Measurements from ENCODE around the gene MINDY1.
A peak's percentile ranks its signal among the peaks of the same experiment; 100 is the strongest.

MINDY1 gene

DNA sequence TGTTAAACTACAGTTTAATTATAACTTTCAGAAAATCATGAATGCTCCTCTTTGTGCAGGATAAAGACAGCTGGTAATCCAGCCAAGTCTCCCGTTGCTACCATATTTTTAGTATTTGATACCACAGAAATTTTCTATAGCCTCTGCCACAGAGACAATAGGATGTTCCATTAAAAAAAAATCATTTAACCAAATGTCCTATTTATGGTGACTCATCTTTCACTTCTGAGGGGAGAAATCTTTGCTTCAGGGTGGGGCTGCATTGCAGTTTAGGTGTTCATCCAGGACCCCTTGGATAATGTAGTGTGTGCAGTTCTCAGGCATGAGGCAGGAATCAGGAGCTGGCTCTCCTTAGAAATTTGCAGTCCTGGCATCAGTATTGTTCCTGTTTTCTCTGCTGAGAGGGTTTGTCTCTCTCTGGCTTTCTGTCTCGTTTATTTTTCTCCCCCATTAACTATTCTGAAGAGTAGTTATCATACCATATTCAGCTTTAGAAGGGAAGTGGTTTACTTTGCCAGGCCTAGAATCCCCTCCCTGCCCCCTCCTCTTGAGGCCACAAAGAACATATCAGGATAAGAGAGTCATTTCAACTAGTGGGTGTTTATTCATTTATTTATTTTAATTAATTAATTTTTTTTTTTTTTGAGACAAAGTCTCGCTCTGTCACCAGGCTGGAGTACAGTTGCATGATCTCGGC lies 4.6 kb upstream of the MINDY1 start:
- DNase-seq (ENCODE audit: low read depth), result no peak

DNA sequence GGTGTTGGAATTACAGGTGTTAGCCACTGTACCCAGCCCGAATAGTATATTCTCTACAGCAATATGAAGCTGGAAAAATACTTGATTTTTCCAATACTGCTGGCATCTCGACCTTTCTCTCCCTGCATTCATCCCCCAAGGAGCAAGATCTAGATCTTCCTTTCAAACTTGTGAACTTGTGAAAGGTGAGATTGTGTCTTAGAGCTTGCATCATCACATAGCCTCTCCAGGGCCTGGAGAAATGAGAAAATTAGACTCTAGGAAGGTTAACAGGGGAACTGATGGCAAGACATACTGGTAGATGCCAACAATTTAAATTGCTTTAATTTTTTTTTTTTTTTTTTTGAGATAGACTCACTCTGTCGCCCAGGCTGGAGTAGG lies 3.6 kb upstream of the MINDY1 start:
- no peak for DNase-seq (ENCODE audit: low read depth)

DNA sequence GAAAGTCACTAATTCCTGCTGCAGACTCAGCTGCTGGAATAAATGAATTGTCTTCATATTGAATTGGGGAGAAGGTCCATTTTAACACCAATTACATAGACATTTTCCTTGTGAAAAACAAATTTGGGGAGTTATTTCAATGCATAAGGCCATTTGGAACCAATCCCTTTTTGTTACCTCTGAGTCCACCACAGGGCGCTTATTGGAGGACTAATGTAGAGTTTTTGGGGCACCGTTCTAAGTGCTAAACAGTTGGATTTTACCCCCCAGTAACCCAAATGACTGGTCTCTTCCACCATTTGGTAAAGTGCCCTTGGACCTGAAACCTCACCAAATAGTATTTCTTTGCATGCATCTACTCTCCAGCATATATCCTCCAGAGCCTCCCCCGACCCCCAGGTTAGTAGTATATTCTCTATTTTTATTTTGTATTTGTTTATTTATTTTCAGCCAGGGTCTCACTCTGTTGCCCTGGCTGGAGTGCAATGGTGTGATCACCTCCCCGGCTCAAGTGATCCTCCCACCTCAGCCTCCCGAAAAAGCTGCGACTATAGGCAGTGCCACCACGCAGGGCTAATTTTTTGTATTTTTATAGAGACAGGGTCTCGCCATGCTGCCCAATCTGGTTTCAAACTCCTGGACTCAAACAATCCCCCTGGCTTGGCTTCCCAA lies 3.1 kb upstream of the MINDY1 start:
- DNase-seq (ENCODE audit: low read depth), result no peak

DNA sequence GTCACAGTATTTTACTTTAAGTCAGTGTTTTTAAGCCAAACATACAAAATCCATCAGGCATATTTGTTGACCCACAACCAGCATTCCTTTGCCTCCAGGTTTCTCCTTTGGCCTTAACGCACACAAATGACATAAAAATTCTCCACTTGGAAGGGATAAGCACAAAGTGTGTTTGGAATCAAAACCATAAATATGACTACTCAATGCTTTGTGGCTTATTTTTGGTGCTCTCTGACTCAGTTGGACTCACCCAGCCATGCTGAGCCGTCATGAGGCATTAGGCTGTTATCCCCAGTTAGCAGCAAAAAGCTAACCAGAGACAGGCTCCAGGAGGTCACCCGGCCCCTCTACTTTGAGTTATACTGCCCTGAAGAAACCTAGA lies 2.5 kb upstream of the MINDY1 start:
- DNase-seq (ENCODE audit: low read depth), result no peak

DNA sequence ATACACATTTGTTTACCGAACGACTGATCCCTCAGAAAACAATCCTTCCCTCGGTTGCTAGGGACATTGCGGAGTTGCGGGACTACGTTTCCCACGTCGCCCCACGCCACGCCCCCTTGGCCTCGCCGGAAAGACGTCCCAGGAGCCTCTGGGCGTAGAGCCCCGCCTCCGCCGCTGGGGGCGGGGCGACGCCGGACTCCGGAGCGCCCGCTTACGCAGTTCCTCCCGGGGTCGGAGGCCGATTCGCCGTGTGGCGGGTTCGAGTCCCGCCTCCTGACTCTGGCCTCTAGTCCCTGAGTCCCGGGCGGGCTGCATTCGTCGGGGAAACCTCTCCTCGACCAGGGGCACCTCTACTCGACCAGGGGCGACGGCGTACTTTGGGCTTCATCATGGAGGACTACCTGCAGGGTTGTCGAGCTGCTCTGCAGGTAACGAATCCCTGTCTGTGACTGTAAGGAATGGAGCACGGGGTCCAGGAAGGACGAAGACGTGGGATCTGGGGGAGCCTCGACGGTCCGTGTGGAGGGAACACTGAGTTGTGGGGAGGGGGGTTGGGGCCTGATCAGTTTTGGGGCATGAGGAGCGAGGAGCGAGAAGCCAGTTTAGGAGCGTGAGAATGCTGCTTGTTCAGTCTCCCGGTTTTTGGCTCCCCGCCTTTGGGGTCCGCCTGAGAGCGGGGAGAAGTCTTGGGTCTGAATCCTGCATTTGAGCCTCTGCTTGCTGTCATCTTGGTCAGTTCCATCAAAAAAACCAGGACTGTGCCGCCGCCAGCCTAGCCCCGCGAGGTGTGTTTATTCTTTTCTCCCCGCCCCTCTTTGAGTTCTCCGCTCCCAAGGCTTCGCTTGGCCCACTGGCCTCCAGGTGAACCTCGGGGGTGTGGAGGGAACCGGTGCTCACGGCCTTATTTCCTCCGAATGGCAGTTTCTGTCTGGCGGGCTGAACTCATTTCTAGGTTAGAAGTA lies 1.8 kb upstream of the MINDY1 start, which contains the start of gene PRUNE1:
Gene PRUNE1, plus strand, starts transcription at position 206 of the 962 bp plus-strand sequence. Its CDS starts 184 bp downstream, at position 390.
- peak; percentile 97 for DNase-seq (ENCODE audit: low read depth)

DNA sequence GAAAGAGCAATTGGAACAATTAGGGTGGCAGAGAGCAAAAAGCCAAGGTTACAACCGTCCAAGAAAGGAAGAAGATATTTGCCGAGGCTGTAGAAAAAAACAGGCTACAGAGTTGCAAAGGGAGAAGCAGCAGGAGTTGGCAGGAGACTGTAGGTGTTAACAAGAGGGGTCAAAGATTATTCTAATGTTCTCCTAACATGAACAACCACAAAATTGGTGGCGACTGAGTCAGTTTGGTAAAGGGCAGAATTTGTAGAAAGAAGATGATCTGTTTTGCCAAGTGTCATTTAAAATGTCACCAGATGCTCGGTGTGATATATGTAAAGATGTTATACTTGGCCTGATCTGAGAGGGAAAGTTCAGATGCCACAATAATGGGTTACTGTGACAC lies 1.1 kb upstream of the MINDY1 start:
- no peak for DNase-seq (ENCODE audit: low read depth)

DNA sequence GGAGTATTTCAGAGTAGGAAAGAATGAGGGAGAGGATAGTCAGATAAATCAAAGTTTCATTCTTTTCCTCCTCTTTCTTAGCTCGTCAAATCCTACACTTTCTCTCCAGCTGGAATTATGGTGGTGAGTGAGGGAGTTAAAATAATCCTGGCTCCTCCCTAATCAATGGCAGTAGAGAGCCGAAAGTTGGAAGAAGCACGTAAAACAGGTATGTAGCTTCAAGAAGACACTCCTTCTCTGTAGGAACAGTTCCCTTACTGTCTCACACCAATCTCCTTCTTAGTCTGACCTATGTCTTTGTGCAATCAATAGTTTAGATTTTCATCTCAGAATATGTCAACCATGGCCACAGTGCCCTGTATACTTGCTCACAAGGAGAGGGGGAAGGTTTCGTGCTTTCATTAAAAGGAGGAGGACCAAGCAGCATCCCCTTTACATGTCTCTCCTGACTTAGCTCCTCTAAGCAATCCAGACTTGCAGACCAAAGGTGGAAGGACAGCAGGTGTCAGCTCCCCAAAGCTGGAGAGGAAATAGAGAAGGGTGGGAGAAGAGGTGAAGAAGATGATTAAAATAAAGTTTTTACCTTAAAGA lies 878 bp downstream of the MINDY1 start:
- no peak for DNase-seq (ENCODE audit: low read depth)

DNA sequence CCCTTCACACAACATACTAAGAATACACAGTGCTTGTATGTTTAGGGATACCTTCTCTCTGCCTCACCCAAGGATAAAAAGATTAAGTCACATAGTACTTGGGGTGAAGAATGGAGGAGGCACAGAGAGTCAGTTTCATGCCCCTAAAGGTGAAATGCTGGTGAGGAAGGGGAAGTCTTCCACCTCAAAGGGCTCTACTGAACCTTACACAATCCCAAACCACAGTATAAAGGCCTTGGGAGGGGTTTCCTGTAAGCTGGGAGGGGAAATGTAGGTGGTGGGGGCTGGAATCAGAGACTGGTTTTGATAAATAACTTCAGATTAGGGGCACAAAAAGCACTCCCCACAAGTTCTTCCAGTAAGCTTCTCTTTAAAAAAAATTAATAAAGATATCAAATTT lies 3.5 kb downstream of the MINDY1 start:
- no peak for DNase-seq (ENCODE audit: low read depth)

DNA sequence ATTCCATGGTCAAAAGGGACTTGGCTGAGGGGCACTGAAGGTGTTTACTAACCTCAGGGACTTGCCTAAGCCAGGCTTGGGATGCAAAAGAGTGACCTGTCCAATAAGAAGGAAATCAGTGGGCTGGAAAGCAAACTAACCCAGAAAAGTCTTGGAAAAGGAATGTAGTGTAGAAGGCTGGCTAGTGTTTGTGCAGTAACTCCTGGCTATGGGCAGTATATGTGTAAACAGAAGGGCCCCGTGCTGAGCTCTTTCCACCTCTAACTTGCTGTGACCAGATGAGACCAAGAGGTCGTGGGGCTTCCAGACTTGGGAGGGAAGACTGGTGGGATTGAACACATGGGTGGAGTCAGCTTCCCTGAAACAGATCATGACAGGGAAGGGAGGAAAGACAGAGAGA lies 4.1 kb downstream of the MINDY1 start:
- no peak for DNase-seq (ENCODE audit: low read depth)

DNA sequence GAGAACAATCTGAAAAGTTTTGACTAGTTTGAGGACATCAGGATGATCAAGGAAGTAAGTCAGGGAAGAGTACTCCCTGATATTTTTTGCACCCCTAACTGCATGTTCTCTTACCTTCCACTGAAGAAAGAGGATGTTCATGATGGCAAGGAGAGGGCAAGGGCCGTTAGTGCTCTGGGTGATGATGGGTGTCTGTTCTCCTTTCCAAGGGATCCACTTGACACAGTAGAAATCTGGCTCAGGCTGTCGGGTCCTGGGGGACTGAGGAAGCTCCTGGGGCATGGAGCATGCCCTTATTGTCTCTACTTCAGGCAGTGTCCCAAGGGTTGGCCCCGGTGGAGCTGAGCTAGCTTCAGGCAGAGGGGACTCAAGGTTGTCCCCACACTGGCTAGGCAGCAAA lies 4.7 kb downstream of the MINDY1 start:
- DNase-seq (ENCODE audit: low read depth), result no peak

DNA sequence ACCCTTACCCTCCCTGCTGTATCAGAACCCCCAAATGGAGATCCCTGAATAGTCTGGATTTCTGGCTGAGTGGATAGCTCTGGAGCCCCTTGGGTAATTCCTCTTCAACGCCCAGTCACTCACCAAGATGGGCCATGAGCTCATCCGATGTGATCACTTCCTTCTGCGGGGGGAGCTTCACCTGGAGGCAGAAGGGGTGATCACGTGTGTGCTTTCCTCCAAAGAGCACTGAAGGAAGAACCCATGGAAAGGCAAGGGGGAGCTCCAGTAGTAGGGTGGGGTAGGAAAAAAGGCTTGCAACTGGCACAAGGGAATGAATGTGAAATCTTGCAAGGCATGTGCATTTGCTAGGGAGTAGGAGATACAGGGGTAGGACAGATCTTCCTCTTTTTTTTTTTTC lies 5.1 kb downstream of the MINDY1 start:
- no peak for DNase-seq (ENCODE audit: low read depth)

DNA sequence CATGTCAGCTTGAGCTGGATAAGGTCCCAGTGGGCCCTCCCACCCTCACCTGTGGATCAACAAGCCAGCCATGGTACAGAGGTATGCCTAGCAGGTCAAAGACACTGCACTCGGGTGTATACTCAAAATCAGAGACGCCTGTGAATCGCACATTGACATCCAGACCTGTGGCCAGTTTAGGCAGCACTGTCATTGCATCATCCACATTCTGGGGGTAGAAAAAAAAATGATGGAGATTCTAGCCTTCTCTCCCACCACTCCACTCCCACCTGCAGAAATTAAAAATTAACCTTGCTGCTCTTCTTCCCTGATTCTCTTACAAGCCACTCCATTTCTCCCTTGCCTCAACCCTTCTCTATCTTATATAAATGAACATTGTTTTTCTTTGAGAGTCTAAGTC lies 6.3 kb downstream of the MINDY1 start:
- no peak for DNase-seq (ENCODE audit: low read depth)

DNA sequence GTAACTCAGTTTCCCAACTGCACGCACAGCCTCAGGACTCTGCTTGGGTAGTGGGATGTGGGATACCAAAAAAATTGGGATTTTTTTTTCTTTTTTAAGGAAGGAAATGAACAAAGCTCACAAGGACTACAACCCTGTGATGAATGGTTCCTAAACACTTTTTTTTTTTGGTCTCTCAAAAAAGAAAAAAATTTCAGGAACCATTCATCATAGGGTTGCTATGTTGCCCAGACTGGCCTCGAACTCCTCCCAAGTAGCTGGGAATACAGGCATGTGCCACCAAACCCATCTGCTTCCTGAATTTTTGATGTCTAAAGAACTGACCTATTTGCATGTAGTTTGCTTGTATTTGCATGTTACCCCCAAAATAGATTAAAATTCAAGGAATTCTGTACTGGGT lies 6.8 kb downstream of the MINDY1 start:
- DNase-seq (ENCODE audit: low read depth), result no peak

DNA sequence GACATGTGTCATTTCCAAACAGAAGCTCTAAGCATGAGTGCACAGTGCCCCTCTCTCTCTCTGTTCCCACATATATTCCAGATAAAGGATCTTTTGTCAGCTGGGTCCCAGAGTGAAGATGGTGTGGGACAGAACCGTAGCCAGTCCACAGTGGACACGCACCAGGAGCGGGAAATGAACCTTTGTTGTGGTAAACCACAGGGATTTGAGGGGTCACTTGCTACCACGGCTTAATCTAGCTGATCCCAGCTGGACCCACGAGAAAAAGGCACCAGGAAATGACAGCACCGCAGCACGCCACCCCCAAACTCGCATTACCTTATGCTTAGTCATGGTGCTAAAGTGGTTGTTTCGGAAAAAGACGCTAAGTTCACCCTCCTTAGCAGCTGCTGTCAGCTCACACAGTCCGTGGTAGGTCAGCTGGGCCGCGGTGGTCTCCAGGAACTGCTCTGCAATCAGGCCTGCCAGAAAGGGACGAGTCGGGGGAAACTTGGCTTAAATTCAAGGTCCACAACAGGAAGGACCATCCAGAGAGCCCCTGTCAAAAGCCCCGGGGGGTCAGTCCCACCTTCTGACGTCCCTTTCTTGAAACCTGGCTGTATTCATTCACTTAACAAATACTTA lies 7.5 kb downstream of the MINDY1 start:
- DNase-seq (ENCODE audit: low read depth), result no peak

DNA sequence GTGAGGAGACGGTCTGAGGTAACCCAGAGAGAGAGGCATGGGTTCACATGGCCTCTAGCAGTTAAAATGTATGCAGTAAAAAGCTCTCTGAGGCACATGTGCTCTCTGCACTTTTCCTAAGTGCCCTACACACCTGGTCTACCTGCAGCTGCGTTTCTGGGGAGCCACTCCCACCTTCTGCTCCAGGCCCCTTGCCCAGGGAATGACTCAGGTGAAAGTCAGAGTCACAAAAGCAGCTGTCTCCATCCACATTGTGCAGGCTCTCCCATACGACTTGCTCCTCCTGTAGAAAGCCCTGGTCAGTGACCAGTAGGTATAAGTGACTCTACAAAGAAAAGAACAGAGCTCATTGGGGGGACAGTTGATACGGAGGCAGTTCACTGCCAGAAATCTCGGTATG lies 8.8 kb downstream of the MINDY1 start:
- no peak for DNase-seq (ENCODE audit: low read depth)

DNA sequence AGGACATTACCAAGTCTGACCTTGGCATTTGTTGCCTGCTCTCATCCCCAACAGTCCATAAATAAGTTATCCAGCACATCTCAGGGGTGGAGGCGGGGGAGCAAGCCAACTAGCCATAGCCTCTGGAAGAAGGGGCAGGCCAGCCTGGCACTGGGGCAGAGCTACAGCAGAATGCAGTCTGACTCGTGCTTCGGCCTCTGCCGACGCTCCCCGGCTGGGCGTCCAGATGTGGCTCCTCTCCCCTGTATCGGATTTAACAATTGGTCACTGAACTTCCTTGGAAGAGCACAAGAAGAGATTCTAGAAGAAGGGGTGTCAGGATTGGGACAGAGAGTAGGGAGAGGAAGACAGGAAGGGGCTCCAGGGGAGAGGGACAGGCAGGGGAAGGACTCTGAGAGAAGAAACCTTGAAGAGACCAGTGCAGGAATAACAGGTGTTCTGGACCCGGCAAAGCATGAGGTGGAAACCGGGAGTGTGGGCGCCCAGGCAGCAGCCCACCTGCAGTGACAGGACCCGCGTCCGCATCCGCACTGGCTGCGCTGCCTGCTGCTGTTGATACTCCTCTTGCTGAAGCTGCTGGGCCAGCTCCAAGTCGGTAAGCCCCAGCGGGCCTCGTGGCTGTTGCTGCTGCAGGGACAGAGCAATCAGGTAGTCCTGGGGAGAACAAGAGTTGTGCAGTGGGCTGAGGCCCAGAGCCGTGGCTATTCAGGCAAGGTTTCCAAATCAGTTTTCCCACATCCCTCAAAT lies 9.4 kb downstream of the MINDY1 start:
- no peak for DNase-seq (ENCODE audit: low read depth)

DNA sequence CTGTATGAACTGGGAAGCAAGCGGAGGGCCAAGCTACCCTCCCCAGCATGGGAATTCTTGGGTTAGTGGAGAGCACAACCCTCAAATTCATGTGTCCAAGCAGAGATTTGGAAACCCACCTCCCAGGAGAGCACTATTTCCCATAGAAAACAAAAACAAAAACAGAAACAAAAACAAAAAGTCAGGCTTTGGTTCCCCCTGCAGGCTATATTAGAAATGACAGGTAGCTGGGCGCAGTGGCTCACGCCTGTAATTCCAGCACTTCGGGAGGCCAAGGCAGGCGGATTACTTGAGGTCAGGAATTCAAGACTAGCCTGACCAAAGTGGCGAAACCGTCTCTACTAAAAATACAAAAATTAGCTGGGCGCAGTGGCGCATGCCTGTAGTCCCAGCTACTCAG lies 10.8 kb downstream of the MINDY1 start:
- DNase-seq (ENCODE audit: low read depth), result peak; percentile 71

DNA sequence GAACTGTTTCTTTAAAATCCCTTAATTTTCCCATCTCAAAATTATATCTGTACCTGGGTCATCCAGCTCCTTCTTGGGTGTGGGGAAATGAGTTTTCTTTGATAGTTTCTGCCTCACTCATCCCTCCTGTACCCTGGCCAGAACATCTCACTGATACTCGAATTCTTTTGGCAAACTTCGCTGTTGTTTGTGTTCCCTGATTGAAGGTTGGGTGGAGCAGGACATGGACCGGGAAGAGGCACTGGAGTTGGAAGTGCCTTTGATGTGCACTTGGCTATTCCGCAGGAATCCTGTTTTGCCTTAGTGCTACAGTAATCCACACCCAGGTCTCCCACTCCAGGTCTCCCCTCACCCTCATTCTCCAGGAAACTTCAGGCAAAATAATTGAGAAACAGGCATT lies 11.2 kb downstream of the MINDY1 start:
- DNase-seq (ENCODE audit: low read depth), result no peak

DNA sequence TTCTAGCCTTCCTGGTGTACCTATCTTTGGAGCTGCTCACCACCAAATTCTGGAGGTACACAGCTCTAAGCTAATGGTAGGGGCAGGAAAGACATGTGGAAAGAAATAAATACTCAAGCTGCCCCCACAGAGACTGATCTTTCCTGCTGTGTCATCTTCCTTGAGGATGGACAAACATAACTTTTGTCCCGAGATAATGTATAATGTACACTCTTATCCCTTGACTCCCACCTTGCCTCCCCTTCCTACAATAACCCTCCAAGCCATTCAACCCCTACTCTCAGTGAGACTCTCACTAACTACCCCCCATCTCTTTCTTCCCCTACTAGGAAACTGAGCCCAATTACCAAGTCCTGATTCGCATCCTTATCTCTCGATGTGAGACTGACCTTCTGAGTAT lies 12.5 kb downstream of the MINDY1 start:
- DNase-seq (ENCODE audit: low read depth), result no peak

DNA sequence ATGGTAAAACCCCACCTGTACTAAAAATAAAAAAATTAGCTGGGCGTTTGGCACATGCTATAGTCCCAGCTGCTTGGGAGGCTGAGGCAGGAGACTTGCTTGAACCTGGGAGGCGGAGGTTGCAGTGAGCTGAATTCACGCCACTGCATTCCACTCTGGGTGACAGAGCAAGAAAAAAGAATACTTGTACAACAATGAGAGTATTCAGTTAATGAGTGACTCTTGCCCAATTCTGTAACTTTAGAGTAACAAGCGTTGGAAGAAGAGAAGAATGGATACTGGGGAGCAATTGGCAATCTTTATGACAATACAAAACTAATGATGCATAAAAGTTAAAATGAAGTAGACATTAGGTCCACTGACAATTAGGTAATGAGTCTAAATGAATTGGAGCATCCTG lies 14.1 kb downstream of the MINDY1 start:
- DNase-seq (ENCODE audit: low read depth), result no peak

DNA sequence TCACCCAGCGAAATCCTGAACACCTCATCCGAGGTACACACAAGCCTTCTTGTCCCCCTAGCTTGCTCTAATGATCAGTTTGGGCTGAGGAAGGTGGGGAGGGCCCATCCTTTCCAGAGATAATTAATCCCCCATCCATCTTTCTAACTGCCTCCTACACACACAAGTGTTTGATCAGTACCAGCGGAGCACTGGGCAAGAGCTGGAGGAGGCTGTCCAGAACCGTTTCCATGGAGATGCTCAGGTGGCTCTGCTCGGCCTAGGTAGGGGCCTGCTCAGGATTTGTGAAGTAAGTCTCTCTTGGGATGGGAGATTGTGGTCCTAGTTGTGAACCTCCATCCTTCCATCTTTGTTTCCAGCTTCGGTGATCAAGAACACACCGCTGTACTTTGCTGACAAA lies 18.8 kb downstream of the MINDY1 start:
- no peak for DNase-seq (ENCODE audit: low read depth)

All from fibroblast of gingiva (primary cell).